SK-N-SH treated with all-trans-retinoic acid at 6 μM for 48 hours (cell line): ENCODE data around the gene FAM89A.
"Not testable (repeated sequence)": the region's sequence is repeated elsewhere in the genome, so short reads cannot be mapped to it uniquely, and the experiment has no call there.

Experiments used
- ARNTL ChIP-seq: fragments of 450-650 bp; formaldehyde crosslinking; IDR thresholded peaks from 2 replicates; pipeline ENCODE4 v1.5.0; 2020; ENCODE audit warnings: low read depth, mild to moderate bottlenecking, moderate library complexity, borderline replicate concordance
- RARB ChIP-seq: fragments of 250-450 bp; sonication (Bioruptor Pico); IDR thresholded peaks from 2 replicates; pipeline ENCODE4 v1.8.0; 2021; ENCODE audit warnings: mild to moderate bottlenecking, moderate library complexity
- SNAI2 ChIP-seq: fragments of 250-450 bp; sonication (Bioruptor Pico); IDR thresholded peaks from 2 replicates; pipeline ENCODE4 v1.5.0; 2020; ENCODE audit warnings: mild to moderate bottlenecking, moderate library complexity
- TCF4 ChIP-seq: fragments of 250-450 bp; sonication (Bioruptor Pico); IDR thresholded peaks from 2 replicates; pipeline ENCODE4 v1.8.0; 2021; ENCODE audit warnings: mild to moderate bottlenecking, moderate library complexity, borderline replicate concordance

- TF ChIP-seq ARNTL, RARB, SNAI2, TCF4 (CRISPR knock-in tag): not testable (repeated sequence)
Measured at GRCh38 chr1:231047529-231047928, 7.5 kb upstream of the FAM89A start.
